Measurements from ENCODE around the gene KIF26B.

Gene KIF26B

DNA sequence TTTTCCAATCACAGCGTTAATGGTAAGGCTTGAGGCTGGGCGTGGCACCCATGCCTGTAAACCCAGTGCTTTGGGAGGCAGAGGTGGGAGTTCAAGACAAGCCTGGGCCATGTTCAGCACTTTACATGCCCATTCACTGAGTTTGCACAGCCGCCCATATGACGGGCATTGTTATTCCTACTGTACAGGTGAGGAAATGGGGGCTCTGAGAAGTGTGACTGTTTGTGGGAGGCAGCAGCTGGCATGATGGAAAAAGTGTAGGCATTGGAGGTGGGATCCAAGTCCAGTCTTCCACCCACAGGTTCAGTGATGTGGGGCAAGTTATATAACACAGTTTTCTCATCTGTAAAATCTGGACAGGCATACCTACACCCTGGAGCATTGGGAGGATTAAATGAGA is 445.9 kb downstream of the KIF26B start:
- Histone ChIP-seq H3K4me3 (ENCODE audit: low read depth in 1 of 5, low read length in 5 of 5) (no peak overlapping the region), H3K27ac (ENCODE audit: low read depth, low read length) (no peak overlapping the region), H3K27me3 (ENCODE audit: control insufficient read depth in 5 of 5, insufficient read depth in 4 of 5, low read length in 5 of 5) (peaks cover 0 to 8% (median 0%) of the 10 kb centered on the region in 5 donors), H3K9me3 (ENCODE audit: control insufficient read depth in 5 of 5, low read length in 5 of 5) (no peaks in the 10 kb centered on the region), H3K36me3 (ENCODE audit: control insufficient read depth in 5 of 5, insufficient read depth in 5 of 5, low read length in 5 of 5) (no peaks in the 10 kb centered on the region), H3K9ac (ENCODE audit: low read length in 5 of 5) (no peak overlapping the region), H3K4me1 (ENCODE audit: control insufficient read depth in 5 of 5, insufficient read depth in 5 of 5, low read length in 5 of 5) (peaks cover 4 to 24% (median 23%) of the 10 kb centered on the region in 5 donors)

GRCh38 chr1:245603311-245603865 is 448.6 kb downstream of the KIF26B start:
- Histone ChIP-seq H3K27me3 (ENCODE audit: control insufficient read depth in 5 of 5, insufficient read depth in 4 of 5, low read length in 5 of 5) (peaks cover 0 to 8% (median 0%) of the 10 kb centered on the region in 5 donors), H3K36me3 (ENCODE audit: control insufficient read depth in 5 of 5, insufficient read depth in 5 of 5, low read length in 5 of 5) (no peaks in the 10 kb centered on the region), H3K9me3 (ENCODE audit: control insufficient read depth in 5 of 5, low read length in 5 of 5) (no peaks in the 10 kb centered on the region), H3K4me3 (ENCODE audit: low read depth in 1 of 5, low read length in 5 of 5) (no peak overlapping the region), H3K9ac (ENCODE audit: low read length in 5 of 5) (no peak overlapping the region), H3K27ac (ENCODE audit: low read depth, low read length) (no peak overlapping the region), H3K4me1 (ENCODE audit: control insufficient read depth in 5 of 5, insufficient read depth in 5 of 5, low read length in 5 of 5) (peaks cover 4 to 25% (median 24%) of the 10 kb centered on the region in 5 donors)

DNA sequence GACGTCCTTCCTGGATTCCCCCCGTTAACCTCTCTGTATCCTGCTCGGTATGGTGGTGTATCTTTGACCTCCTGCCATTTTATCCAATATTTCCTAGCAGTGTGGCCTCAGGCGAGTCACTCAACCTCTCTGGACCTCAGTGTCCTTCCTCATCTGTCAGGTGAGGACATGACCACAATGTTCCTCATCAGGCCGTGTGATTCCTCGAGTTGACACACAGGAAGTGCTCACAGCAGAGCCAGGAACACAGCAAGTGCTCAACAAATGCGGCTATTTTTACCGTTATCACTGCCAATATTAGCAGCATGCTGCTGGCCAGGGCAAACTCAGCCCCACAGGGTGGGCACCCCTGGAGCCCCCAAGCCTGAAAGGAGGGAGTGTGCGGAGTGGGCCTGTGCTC is 450.2 kb downstream of the KIF26B start:
- no peak overlapping the region for H3K27ac ChIP-seq (ENCODE audit: low read depth, low read length)
- no peaks in the 10 kb centered on the region for H3K36me3 ChIP-seq (ENCODE audit: control insufficient read depth in 5 of 5, insufficient read depth in 5 of 5, low read length in 5 of 5)
- H3K9ac ChIP-seq (ENCODE audit: low read length in 5 of 5): no peak overlapping the region
- H3K4me3 ChIP-seq (ENCODE audit: low read depth in 1 of 5, low read length in 5 of 5): no peak overlapping the region
- H3K9me3 ChIP-seq (ENCODE audit: control insufficient read depth in 5 of 5, low read length in 5 of 5): no peaks in the 10 kb centered on the region
- peaks cover 3 to 11% (median 9%) of the 10 kb centered on the region in 5 donors for H3K4me1 ChIP-seq (ENCODE audit: control insufficient read depth in 5 of 5, insufficient read depth in 5 of 5, low read length in 5 of 5)
- peaks cover 0 to 8% (median 0%) of the 10 kb centered on the region in 5 donors for H3K27me3 ChIP-seq (ENCODE audit: control insufficient read depth in 5 of 5, insufficient read depth in 4 of 5, low read length in 5 of 5)

GRCh38 chr1:245605480-245606156 is 450.8 kb downstream of the KIF26B start:
- peak overlapping the region in 1 of 5 donors; percentile 9 for H3K4me3 ChIP-seq (ENCODE audit: low read depth in 1 of 5, low read length in 5 of 5)
- H3K27ac ChIP-seq (ENCODE audit: low read depth, low read length): no peak overlapping the region
- H3K9ac ChIP-seq (ENCODE audit: low read length in 5 of 5): no peak overlapping the region

DNA sequence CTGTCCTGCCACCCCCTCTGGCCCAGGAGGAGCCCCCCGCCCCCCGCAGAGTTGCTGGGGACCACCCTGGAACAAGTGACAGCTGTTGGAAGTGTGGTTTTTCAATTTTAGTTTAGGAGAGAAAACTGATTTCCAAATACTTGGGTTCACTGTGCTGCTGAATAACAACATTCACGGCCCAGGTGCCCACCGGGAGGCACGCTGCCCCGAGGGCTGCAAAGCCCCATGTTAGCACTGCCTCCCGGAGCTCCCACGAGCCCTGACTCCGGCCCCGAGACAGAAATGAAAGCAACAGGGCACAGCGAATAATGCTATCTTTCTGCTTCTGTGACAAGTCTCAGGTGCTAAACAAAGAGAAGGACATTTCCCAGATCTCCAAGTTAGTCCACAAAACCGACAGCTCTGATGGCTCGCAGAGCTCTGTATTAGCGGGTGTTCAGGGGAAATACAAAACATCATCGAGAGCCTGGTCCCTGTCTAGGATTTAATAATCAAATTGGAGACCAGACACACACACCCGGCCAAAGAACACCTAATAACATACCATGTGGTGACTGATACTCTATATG is 451.5 kb downstream of the KIF26B start:
- no peaks in the 10 kb centered on the region for H3K9me3 ChIP-seq (ENCODE audit: control insufficient read depth in 5 of 5, low read length in 5 of 5)
- H3K36me3 ChIP-seq (ENCODE audit: control insufficient read depth in 5 of 5, insufficient read depth in 5 of 5, low read length in 5 of 5): no peaks in the 10 kb centered on the region
- H3K27me3 ChIP-seq (ENCODE audit: control insufficient read depth in 5 of 5, insufficient read depth in 4 of 5, low read length in 5 of 5): peaks cover 0 to 8% (median 0%) of the 10 kb centered on the region in 5 donors
- no peak overlapping the region for H3K27ac ChIP-seq (ENCODE audit: low read depth, low read length)
- no peak overlapping the region for H3K4me3 ChIP-seq (ENCODE audit: low read depth in 1 of 5, low read length in 5 of 5)
- H3K9ac ChIP-seq (ENCODE audit: low read length in 5 of 5): no peak overlapping the region
- peaks cover 3 to 11% (median 9%) of the 10 kb centered on the region in 5 donors for H3K4me1 ChIP-seq (ENCODE audit: control insufficient read depth in 5 of 5, insufficient read depth in 5 of 5, low read length in 5 of 5)

More at GRCh38 chr1:245605480-245606156, 450.8 kb downstream of the KIF26B start:
- Histone ChIP-seq H3K9me3 (ENCODE audit: control insufficient read depth in 5 of 5, low read length in 5 of 5) (no peaks in the 10 kb centered on the region), H3K27me3 (ENCODE audit: control insufficient read depth in 5 of 5, insufficient read depth in 4 of 5, low read length in 5 of 5) (peaks cover 0 to 8% (median 0%) of the 10 kb centered on the region in 5 donors), H3K36me3 (ENCODE audit: control insufficient read depth in 5 of 5, insufficient read depth in 5 of 5, low read length in 5 of 5) (no peaks in the 10 kb centered on the region), H3K4me1 (ENCODE audit: control insufficient read depth in 5 of 5, insufficient read depth in 5 of 5, low read length in 5 of 5) (peaks cover 3 to 11% (median 9%) of the 10 kb centered on the region in 5 donors)

DNA sequence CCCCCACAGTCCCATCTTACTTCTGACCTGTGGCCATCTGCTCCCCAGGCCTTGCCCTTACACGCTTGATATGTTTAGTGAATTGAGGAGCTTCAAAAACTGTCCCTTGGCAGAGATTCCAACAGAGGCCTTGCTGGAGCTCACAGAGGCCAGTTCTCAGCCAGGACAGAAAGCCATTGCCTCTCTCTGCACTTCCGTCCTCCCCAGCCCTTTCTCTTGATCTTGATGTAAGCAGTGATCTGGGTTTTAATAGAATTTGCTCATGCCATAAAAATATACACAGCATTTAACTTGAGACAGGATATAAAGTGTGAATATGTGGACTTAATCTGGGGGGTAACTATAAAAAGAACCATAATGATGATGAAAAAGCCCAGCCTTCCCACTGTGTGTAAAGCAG is 453.5 kb downstream of the KIF26B start:
- Histone ChIP-seq H3K27me3 (ENCODE audit: control insufficient read depth in 5 of 5, insufficient read depth in 4 of 5, low read length in 5 of 5) (peaks cover 0 to 8% (median 0%) of the 10 kb centered on the region in 5 donors), H3K36me3 (ENCODE audit: control insufficient read depth in 5 of 5, insufficient read depth in 5 of 5, low read length in 5 of 5) (no peaks in the 10 kb centered on the region), H3K4me3 (ENCODE audit: low read depth in 1 of 5, low read length in 5 of 5) (no peak overlapping the region), H3K9ac (ENCODE audit: low read length in 5 of 5) (no peak overlapping the region), H3K9me3 (ENCODE audit: control insufficient read depth in 5 of 5, low read length in 5 of 5) (no peaks in the 10 kb centered on the region), H3K4me1 (ENCODE audit: control insufficient read depth in 5 of 5, insufficient read depth in 5 of 5, low read length in 5 of 5) (peaks cover 3 to 11% (median 9%) of the 10 kb centered on the region in 5 donors), H3K27ac (ENCODE audit: low read depth, low read length) (no peak overlapping the region)

DNA sequence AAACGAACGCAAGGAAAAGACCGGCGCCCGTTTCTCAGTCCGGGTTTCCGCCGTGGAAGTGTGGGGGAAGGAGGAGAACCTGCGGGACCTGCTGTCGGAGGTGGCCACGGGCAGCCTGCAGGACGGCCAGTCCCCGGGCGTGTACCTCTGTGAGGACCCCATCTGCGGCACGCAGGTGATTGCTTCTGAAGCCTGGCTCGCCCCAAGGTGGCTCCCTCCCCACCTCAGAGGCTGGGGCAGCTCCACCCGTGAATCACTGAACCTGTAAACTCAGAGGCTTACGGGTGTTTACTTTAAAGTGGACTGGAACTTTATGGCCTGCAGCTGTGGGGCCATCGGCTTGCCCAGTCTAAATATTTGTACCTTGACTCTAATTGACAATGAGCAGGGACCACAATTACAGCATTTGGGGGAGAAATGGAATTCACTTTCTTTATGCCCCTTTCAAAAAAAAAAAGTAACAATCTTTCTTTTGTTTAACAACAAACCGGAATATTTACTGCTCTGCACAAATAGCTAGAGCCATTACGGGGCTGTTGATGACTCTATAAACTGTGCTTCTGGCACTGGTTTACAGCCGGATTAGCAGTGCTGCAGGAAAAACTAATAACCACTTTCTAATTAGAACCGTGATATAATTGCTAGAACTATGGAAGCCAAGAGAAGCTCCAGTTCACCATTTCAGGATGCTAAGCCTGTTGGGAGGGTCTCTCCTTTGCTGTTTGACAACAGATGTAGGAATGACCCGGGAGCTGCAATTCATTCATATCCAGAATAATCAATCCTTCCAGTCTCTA is 454.8 kb downstream of the KIF26B start:
- peaks cover 3 to 11% (median 10%) of the 10 kb centered on the region in 5 donors for H3K4me1 ChIP-seq (ENCODE audit: control insufficient read depth in 5 of 5, insufficient read depth in 5 of 5, low read length in 5 of 5)
- no peaks in the 10 kb centered on the region for H3K9me3 ChIP-seq (ENCODE audit: control insufficient read depth in 5 of 5, low read length in 5 of 5)
- no peak overlapping the region for H3K4me3 ChIP-seq (ENCODE audit: low read depth in 1 of 5, low read length in 5 of 5)
- peaks cover 0 to 13% (median 0%) of the 10 kb centered on the region in 5 donors for H3K27me3 ChIP-seq (ENCODE audit: control insufficient read depth in 5 of 5, insufficient read depth in 4 of 5, low read length in 5 of 5)
- no peak overlapping the region for H3K27ac ChIP-seq (ENCODE audit: low read depth, low read length)
- no peaks in the 10 kb centered on the region for H3K36me3 ChIP-seq (ENCODE audit: control insufficient read depth in 5 of 5, insufficient read depth in 5 of 5, low read length in 5 of 5)
- H3K9ac ChIP-seq (ENCODE audit: low read length in 5 of 5): no peak overlapping the region

DNA sequence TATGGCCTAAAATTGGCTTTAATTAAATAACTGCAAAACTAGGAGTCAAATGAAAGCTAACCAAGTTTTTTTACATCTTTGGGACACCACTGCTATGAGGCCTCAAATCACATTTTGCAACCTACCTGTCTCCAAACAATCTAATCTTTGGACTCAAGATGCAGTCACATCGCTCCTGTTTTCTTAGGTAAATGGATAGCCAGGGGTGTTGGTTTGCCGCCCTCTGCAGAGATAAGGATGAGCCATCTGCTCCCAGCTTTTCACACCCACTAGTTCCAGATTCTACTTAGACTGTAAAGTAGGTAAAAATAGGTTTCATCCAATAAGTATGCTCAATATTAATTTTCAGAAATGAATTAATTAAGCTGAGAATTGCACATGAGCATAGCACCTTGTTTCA is 456.5 kb downstream of the KIF26B start:
- H3K4me3 ChIP-seq (ENCODE audit: low read depth in 1 of 5, low read length in 5 of 5): no peak overlapping the region
- no peak overlapping the region for H3K27ac ChIP-seq (ENCODE audit: low read depth, low read length)
- no peaks in the 10 kb centered on the region for H3K36me3 ChIP-seq (ENCODE audit: control insufficient read depth in 5 of 5, insufficient read depth in 5 of 5, low read length in 5 of 5)
- H3K27me3 ChIP-seq (ENCODE audit: control insufficient read depth in 5 of 5, insufficient read depth in 4 of 5, low read length in 5 of 5): peaks cover 0 to 13% (median 0%) of the 10 kb centered on the region in 5 donors
- H3K9me3 ChIP-seq (ENCODE audit: control insufficient read depth in 5 of 5, low read length in 5 of 5): no peaks in the 10 kb centered on the region
- no peak overlapping the region for H3K9ac ChIP-seq (ENCODE audit: low read length in 5 of 5)
- H3K4me1 ChIP-seq (ENCODE audit: control insufficient read depth in 5 of 5, insufficient read depth in 5 of 5, low read length in 5 of 5): peaks cover 0 to 5% (median 0%) of the 10 kb centered on the region in 5 donors

DNA sequence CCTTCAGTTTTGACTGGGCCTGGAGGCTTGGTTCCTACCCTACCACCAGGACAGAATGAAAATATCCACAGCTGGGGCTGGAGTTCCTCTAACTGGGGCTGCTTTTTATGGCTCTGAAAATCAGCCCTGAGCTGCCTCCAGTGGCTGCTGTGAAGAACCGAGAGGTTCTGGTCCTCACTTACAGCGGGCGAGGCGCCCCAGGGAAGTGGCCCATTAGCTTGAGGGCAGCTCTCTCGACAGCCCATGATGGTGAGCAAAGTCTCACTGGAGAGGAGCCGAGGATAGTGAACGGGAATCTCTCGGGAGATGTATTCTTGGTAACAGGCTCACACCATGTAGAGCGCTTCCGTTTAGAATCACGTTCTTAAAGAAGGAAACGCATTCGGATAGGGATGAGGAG is 459.7 kb downstream of the KIF26B start:
- H3K9me3 ChIP-seq (ENCODE audit: control insufficient read depth in 5 of 5, low read length in 5 of 5): no peaks in the 10 kb centered on the region
- peaks cover 0 to 5% (median 0%) of the 10 kb centered on the region in 5 donors for H3K4me1 ChIP-seq (ENCODE audit: control insufficient read depth in 5 of 5, insufficient read depth in 5 of 5, low read length in 5 of 5)
- H3K9ac ChIP-seq (ENCODE audit: low read length in 5 of 5): no peak overlapping the region
- no peak overlapping the region for H3K4me3 ChIP-seq (ENCODE audit: low read depth in 1 of 5, low read length in 5 of 5)
- no peaks in the 10 kb centered on the region for H3K36me3 ChIP-seq (ENCODE audit: control insufficient read depth in 5 of 5, insufficient read depth in 5 of 5, low read length in 5 of 5)
- no peak overlapping the region for H3K27ac ChIP-seq (ENCODE audit: low read depth, low read length)
- H3K27me3 ChIP-seq (ENCODE audit: control insufficient read depth in 5 of 5, insufficient read depth in 4 of 5, low read length in 5 of 5): peaks cover 0 to 9% (median 0%) of the 10 kb centered on the region in 5 donors
